ENCODE results near the gene TSPAN32.

TSPAN32 gene

DNA sequence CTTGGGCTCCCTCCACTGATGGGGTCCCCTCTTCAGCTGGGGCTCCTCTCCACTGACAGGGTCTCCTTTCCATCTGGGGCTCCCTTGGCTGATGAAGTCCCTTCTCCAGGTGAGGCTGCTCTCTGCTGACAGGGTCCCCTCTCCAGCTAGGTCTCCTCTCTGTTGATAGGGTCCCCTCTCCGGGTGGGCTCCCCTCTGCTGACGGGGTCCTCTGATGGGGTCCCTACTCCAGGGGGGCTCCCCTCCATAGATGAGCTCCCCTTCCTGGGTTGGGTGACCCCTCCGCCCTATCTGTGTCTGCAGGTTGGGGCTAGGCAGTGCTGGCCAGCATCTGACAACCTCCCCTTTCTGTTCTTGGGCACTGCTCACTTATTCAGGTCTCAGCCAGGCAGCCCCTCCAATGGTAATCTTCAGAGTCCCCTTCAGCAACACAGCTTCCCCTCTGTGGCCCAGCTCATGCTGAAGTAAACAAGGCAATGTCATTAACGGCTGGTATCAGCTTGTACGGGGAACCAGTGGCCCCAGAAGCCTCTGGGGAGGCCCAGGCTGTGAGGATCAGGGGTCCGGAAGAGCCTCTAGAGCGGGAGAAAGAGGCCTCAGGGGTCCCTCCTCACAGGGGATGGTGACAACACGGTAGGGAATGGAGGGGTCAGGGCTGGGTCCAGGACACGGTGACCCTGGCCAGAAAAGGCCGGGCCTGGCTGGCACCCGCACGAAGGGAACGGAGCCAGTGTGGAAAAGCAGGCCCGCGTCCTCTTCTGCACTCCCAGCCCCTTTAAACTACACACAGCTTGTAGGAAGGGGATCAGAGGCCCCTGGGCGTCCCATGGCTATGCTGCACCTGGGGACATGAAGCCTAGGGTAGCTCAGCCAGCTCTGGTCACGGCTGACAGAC lies 65.7 kb downstream of the TSPAN32 start:
- no peak for DNase-seq
- no peak overlapping the region for H3K27ac Mint-ChIP-seq
- peaks cover 0 to 4% of the 10 kb centered on the region in 2 donors for H3K4me1 Mint-ChIP-seq
- H3K36me3 Mint-ChIP-seq, result no peaks in the 10 kb centered on the region
- no peaks in the 10 kb centered on the region for H3K9me3 Mint-ChIP-seq
- no peak overlapping the region for H3K4me3 Mint-ChIP-seq
- no peaks in the 10 kb centered on the region for H3K27me3 Mint-ChIP-seq
- no peak for ATAC-seq (replicated peaks)

Data from stimulated activated naive B cell treated with anti-CD40 and anti-IgM and Interleukin-4, amounts not matched to agents 10 μg/mL and 1 μg/mL and 100 μg/mL, for 72 hours (primary cell).